Stimulated activated CD8-positive, alpha-beta memory T cell treated with anti-CD3 and anti-CD28 coated beads, Interleukin-4, amount 100 ng/mL, for 1 hour (primary cell): Measurements from ENCODE around the gene PMCH.
"Not testable (repeated sequence)": the region's sequence is repeated elsewhere in the genome, so short reads cannot be mapped to it uniquely, and the experiment has no call there.

Experiments used
- DNase-seq, 2 donors: peaks; one replicate each; pipeline ENCODE4 v3.0.0-alpha.2; 2020; ENCODE audit warnings: low read depth in 2 of 2, low spot score in 1 of 2

The PMCH gene, protein sequence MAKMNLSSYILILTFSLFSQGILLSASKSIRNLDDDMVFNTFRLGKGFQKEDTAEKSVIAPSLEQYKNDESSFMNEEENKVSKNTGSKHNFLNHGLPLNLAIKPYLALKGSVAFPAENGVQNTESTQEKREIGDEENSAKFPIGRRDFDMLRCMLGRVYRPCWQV

DNA sequence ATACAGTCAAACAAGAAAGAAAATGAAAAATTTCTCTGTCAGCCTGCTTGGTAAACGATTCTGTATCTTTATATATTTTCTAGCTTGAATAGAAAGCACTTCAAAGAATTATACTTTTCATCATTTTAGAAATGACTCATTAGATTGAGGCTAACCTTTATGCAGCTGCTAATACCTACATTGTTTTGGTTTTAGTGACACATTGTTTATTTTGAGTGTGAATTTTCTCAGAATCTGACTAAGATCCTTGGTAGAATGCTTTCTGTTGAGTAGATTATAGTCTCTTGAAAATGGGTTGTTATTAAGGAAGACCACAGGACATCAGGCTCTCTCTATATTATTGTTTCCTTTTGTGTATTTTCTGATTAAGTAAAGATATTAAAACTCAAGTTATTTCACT lies at the start of gene PMCH:
Gene PMCH (minus strand): TSS at position 45 of the 400 bp plus-strand sequence. CDS start 63 bp downstream, outside the sequence.
- no peak for DNase-seq

DNA sequence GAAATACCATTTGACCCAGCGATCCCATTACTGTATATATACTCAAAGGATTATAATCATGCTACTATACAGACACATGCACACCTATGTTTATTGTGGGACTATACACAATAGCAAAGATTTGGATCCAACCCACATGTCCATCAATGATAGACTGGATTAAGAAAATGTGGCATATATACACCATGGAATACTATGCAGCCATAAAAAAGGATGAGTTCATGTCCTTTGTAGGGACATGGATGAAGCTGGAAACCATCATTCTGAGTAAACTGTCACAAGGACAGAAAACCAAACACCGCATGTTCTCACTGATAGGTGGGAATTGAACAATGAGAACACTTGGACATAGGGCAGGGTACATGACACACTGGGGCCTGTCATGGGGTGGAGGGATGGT lies 43.2 kb upstream of the PMCH start:
- DNase-seq: not testable (repeated sequence)

DNA sequence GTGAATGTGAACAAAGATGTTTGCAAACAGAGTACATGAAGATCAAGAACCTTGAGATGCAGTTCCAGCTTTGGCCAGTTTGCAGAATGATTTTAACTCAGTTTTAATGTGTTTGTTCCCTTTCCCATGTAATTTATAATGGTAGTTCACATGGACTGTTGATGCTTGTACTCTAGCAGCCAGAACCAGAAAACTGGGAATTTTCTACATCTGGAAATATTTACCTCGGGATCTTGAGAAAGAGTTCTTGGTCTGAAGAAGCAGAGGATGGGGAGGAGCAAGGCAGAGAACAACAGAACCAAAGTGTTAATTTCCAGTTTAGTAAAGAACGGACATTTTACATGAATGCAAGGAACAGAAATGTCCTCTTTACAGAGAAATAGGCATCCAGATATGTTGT lies 37.0 kb upstream of the PMCH start:
- no peak for DNase-seq

DNA sequence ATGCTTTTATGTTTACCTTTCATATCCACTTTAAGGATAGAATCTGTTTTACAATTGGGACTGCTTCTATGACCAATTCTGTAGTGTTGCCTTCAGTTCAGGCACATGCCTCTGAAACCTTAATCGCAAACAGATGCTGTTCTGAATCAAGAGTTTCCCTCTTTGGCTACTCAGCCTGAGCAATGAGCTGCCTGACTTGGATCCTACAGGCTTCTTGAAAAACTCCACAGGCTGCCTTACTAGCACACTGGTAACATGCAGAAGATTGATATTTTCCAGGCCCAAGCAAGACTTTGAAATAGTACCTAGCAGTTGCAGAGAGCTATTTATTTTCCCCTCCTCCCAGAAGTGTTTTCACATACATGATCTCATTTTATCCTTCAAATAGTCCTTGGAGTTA lies 34.8 kb upstream of the PMCH start:
- no peak for DNase-seq

DNA sequence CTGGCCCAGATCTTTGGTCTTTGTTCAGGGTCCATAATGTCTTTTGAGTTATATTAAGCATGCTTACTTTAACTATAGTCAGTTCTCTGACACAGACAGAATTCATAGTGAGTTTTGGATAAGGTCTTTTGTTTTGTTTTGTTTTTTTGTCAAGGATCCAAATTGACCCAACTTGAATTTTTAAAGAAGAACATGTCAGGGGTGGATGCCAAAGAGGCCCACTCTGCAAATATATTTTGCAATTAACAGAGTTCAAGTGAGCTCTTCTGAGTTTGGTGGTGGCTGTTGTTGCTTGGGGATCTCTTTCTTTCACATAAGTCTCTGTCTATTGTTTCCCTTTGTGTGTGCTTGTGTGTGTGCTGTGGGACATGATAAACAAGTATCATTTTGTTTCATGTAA lies 34.4 kb upstream of the PMCH start:
- DNase-seq: no peak

DNA sequence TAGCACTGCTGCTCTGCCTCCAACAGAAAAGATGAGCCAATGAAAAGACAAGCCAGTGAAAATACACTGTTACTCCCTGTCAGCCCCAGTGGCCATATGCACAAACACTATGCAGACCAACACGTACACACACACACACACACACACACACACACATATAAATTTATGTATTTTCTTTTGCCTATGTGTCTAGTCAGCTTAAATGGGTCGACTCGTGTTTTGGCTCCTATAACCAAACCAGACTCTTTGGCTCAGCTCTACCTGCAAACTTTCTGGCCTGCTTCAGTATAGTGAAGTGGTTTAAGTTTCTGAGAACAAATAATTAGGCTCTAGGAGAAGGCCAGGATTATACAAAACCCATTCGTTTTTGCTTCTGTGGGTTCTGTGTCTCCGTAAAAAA lies 30.3 kb upstream of the PMCH start:
- no peak for DNase-seq

DNA sequence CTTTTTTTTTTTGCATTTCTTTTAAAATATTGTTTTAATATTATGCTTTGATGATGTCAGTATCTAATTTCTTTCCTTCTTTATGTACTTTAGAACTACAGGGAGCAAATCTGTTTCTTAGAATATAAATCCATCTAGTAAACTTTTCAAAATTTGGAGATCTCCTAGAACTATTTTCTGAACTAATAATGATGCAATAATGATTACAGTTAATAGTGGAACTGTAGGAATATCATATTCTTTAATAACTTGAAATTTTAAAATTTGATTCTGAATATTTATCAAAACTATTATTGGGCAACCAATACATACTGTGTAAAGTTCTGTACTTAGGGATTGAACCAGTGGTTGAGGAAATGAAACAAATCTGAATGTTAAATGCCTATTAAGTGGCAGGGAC lies 23.1 kb upstream of the PMCH start:
- no peak for DNase-seq

DNA sequence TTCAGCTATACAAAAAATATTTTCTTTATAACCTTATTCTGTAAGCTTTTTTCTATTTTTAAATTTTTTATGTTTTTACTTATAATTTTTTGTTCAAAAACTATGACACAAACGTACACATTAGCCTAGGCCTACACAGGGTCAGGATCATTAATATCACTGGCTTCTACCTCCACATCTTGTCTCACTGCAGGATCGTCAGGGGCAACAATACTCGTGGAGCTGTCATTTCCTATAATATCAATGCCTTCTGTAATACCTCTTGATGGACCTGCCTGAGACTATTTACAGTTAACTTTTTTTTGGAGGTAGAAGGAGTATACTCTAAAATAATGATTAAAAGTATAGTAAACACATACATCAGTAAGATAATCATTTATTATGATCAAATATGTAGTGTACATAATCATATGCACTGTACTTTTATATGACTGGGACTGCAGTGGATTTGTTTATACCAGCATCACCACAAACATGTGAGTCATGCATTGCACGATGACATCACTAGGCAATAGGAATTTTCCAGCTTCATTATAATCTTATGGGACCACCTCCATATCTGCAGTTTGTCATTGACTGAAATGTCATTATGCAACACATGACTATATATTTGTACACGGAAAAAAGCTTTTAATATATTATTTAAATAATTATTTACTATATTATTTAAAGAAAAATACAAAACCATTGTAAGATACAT lies 18.5 kb upstream of the PMCH start:
- no peak for DNase-seq

DNA sequence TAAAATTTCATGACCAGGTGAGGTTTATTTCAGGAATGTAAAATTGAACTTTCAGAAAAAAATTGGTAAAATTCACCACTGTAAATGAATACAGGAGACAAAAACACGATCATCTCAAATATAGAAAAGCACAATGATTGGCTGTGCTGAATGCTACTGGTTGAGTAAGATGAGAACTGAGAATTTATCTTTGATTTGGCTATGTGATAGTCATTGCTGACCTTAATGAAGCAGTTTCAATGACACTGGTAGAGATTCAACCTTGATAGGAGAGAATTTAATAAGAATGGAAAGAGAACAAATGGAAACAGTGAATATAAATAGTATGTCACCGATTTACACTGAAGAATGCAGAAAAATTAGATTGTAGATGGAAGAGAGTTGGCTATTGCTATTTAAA lies 6.4 kb upstream of the PMCH start:
- DNase-seq: no peak

DNA sequence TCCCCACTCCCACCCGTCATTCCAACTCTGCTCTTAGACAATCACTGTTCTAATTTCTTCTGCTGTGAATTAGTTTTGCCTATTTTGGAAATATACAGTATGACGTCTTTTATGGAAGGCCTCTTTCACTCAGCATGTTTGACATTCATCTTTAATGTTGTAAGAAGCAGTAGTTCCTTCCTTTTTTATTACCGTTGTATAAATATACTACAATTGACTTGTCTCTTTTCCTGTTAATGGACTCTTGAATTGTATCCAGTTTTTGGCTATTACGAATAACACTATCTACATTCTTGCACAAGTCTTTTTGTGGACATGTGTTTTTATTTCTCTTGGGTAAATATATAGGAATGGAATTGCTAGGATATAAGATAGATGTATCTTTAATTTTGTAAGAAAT lies 4.9 kb upstream of the PMCH start:
- DNase-seq: no peak

DNA sequence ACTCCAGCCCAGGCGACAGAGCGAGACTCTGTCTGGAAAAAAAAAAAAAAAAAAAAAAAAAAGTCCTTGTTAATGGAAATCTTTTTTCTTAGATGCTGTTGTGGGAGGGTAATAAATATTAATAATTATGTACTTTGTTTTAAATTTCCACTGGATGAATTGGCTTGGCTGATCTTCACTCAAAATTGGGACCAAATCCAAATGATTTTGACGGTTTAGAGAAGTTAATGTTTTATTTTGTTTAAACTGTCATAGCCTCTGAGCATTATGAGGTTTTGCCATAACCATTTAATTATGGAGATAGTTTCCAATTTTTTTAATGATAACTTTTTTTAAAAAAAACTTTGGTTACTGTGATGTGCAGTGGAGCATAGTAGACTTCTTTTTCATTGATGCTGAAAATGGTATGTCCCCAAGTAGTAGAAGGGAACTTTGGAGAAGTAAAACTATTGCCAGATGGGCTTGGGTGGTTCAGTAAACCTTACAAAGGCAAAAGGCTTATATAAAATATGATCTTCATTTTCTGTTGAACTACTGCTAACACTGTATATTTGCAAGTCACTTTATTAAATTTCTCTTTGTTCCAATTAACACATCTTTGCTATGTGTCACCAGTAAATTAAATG lies 3.9 kb upstream of the PMCH start:
- no peak for DNase-seq

DNA sequence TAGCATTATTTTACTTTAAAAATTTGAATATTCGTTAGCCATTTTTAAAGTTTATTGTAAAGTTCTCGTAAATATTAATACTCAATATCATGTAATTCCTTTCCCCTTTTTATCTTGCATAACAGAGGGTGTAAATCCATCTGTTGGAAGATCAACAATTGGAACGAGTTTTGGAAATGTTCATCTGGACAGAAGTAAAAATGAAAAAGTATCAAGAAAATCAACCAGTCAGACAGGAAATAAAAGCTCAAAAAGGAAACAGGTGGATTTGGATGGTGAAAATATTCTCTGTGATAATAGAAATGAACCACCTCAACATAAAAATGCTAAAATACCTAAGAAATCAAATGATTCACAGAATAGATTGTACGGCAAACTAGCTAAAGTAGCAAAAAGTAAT lies 1.8 kb downstream of the PMCH start:
- no peak for DNase-seq

DNA sequence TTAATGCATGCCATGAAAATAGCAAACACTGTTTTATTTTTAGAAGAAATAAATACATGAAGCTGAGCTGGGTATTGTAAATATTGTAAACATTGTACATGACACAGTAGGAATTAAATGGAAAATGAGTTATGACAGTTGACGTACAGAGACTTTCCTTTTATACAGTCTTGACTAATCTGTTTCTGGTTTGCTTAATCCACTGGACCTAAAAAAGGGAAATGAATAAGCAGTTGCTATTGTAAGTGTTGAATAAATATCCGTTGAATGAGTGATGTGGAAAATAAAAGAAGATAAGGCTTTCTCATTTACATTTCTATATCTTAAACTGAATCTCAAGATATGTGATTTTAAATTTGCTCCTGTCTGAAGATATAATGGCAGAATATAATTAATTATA lies 15.0 kb downstream of the PMCH start:
- DNase-seq: no peak

DNA sequence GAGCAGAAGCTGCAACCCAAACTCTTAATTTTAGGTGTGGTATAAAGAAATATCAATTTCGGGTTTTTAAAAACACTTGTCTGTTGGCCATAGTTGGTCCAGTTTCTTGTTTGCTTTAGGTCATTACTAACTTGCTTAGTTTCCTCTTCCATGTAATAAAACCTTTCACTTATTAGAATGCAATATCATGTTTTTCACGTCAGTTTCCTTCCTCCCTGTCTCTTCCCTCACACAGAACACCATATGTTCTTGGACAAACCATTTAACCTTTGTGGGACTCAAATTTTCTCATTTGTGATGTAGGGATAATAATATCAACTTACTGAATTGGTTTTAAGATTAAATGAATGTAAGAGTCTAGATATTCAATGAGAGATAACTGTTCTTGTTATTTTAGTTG lies 22.9 kb downstream of the PMCH start:
- no peak for DNase-seq

DNA sequence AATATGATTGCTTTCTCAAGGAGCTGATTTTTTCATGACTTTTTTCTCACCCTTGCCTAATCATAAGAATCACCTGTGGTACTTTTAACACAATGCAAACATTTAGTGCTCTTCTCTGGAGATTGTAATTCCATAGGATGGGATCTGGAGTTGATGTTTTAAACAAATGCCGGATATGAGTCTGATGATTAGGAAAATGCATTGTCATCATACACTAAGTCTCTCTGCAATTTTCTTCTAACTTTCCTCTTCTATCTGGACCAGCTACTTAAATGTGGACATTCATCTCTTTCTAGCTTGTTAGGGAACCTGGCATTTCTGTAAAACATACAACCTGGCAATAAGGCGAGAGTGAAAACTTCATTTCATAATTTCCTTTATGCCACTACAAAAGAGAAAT lies 23.5 kb downstream of the PMCH start:
- no peak for DNase-seq

DNA sequence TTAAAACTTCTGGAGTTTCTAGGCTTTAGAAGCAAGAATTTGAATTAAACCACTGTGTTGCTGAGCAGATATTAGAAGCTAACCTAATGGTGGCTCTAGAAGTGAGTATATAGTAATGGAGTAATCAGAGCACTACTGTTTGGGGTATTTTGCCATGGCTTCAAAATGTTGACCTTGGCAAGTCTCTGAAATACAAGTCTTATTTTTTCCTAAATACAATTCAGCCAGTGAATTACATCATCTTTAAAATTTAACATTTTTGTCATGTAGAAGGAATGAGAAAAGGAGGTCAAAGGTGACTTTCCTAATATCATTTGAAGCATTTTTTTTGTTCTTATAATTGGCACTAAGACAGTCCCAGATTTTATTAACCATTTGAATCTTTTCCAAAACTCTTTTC lies 25.2 kb downstream of the PMCH start:
- DNase-seq: no peak

DNA sequence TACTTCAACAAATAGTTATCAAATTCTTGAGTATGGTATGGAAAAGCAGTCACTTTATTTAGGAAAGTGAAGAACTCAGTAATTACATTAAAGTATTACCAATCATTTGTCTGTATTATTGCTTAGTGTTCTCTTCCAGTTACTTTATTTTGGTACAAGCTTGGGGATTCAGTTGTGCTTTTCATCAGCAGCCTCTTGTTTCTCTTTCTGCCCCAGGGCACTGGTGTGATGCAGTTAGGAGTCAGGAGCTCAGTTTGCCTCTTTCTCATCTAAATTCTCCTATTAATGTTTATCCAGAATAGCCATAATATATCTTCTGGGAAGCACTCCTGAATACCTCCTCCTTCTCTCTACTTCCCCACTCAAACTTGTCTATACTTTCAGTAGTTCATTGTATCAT lies 25.7 kb downstream of the PMCH start:
- no peak for DNase-seq

DNA sequence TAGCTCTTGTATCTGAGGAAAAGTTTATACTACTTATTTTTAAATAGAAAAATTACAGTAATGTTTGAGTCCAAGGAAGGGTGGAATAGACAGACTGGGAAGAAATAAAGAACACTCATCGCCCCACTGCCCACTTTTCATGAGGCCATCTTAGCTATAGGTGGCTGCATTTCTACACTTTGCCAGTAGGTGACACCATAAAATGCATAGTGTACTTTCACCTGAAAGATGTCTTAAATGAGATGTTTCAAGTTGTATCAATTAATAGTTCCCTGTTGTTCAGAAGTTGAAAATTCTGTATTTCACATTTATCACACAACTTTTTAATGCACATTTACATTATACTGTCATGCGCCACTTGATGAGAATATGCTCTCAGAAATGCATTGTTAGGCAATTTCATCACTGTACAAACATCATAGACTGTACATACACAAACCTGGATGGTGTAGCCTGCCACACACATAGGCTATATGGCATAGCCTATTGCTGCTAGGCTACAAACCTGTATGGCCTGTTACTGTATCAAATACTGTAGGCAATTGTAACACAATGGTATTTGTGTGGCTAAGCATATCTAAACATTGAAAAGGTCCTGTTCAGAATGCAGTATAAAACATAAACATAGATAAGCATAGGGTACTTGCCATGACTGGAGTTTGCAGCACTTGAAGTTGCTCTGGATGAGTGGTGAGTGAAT lies 27.6 kb downstream of the PMCH start:
- DNase-seq: no peak

DNA sequence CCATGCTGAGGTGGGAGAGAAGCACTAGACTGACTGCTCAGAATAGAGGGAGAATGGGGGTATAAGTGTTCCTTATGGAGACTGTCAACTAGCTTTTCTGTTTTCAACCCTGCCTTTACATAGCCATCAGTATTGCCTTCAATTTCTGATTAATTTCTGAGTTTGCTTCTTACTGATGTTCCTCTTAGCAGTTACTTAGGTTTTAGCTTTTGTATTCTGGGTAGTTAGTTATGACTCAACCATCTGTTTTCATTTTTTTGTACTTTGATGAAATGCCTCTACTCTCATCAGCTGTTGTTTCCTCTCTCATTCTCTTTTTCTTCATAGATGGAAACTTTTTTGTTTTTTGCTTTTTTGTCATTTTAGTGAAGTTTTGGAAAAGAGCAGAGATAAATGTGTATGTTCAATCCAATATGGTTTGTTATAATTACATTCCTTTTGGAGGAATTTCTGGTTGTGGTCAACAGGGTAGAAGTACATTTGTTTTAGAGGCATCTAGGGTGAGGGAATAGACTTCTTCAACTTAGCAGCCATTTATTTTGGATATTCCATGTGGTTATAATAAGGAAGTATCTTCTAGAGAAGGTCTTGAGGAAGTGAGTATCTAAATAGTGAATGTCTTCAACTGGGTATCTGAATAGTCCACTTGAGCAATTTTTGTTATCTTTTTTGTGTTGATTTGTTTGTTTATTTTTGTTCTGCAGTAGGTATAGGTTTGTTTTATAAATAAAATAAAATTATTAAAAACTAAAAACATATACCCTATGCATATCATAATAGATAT lies 29.6 kb downstream of the PMCH start:
- DNase-seq: no peak

DNA sequence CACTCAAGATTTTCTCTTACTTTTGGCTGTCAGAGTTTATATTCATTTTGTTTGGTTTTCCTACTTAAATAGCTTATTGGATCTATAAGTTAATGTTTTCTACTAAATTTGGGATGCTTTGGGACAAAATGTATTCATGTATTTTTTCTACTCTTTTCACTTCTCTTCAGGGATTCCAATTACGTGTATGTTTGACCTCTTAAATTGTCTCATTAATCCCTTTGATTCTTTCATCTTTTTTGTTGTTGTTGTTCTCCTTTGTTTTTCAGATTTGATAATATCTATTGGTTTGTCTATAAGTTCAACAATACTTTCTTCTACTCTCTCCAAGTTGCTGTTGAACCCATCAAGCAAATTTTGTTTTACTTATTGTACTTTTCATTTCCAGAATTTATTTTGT lies 34.2 kb downstream of the PMCH start:
- DNase-seq: no peak

DNA sequence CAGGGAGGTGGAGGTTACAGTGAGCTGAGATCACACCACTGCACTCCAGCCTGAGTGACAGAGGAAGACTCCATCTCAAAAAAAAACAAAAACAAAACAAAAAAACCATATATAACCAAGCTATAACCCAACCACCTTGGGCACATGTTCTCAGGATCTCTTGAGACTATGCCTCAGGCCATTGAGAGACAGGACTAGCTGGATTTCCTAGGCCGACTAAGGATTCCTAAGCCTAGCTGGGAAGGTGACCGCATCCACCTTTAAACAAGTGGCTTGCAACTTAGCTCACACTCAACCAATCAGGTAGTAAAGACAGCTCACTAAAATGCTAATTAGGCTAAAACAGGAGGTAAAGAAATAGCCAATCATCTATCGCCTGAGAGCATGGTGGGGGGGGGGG lies 42.4 kb downstream of the PMCH start:
- not testable (repeated sequence) for DNase-seq
